Measurements from ENCODE around the gene RNF111.

DNA sequence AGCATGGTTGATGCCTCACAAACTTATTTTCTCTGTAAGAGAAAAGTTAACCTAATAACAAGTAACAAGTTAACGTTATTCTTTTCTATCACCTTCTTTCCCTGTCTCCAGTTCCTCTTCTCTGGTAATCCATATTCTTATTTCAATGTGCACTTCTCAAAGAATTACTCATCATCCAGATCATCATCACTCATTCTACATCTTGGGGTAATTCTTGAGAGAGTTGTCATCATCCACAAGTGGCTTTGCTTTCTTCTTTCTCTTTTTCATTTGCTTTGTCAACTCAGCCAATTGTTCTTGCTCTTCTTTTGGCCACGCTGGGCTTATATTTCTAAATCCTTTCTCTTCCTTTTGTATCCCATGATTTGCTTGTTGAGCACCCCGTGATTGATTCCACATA lies 20.8 kb upstream of the RNF111 start:
- TF ChIP-seq EZH2phosphoT487 (IDR thresholded peaks at IDR 0.05; ENCODE audit: borderline replicate concordance, low read length) (no peak), EZH2 (IDR thresholded peaks at IDR 0.05; ENCODE audit: low read length, unreplicated experiment) (no peak)
- TF ChIP-seq, protein P1, sequence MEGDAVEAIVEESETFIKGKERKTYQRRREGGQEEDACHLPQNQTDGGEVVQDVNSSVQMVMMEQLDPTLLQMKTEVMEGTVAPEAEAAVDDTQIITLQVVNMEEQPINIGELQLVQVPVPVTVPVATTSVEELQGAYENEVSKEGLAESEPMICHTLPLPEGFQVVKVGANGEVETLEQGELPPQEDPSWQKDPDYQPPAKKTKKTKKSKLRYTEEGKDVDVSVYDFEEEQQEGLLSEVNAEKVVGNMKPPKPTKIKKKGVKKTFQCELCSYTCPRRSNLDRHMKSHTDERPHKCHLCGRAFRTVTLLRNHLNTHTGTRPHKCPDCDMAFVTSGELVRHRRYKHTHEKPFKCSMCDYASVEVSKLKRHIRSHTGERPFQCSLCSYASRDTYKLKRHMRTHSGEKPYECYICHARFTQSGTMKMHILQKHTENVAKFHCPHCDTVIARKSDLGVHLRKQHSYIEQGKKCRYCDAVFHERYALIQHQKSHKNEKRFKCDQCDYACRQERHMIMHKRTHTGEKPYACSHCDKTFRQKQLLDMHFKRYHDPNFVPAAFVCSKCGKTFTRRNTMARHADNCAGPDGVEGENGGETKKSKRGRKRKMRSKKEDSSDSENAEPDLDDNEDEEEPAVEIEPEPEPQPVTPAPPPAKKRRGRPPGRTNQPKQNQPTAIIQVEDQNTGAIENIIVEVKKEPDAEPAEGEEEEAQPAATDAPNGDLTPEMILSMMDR (conservative IDR thresholded peaks at IDR 0.05; ENCODE audit: low read depth, low read length), result no peak
